ENCODE data around the gene TMEM51.
A peak's percentile ranks its signal among the peaks of the same experiment; 100 is the strongest.

- TF ChIP-seq CTCF (IDR thresholded peaks at IDR 0.05): peak in 2 of 3 donors; percentile 45 to 65
- TF ChIP-seq POLR2A (IDR thresholded peaks at IDR 0.05): peak; percentile 22
These were observed 996 bp upstream of the TMEM51 start for GRCh38 chr1:15152318-15153183.

All from breast epithelium (tissue), 3 donors.